Prostate gland (tissue), 2 donors: ENCODE results near the gene RRP12. TPM values are rescaled to one million over a fixed set of nuclear protein-coding genes. Genes with fewer than 3 reads are reported as not detected.

Experiments
- DNase-seq: peaks from one replicate; pipeline ENCODE4 v3.0.0-alpha.2; 2019; ENCODE audit warnings: low spot score
- H3K27ac ChIP-seq, 2 donors: fragments of 200-600 bp; sonication (generic); 2 replicates each; pipeline ENCODE4 v1.5.1; 2017 to 2019
- H3K27me3 ChIP-seq: fragments of 200-600 bp; sonication (generic); replicated peaks from 2 replicates; pipeline ENCODE4 v1.5.1; 2019; ENCODE audit not compliant: insufficient read depth
- H3K36me3 ChIP-seq, 2 donors: fragments of 200-600 bp; sonication (generic); 1 replicate in 1 of 2; 2 replicates in 1 of 2; pipeline versions ENCODE4 v1.5.1 to v1.8.1; 2017 to 2019
- H3K4me1 ChIP-seq: fragments of 200-600 bp; sonication (generic); replicated peaks from 2 replicates; pipeline ENCODE4 v1.5.1; 2019
- H3K4me3 ChIP-seq, 2 donors: fragments of 200-600 bp; sonication (generic); 2 replicates each; pipeline ENCODE4 v1.5.1; 2017 to 2019
- H3K9me3 ChIP-seq: fragments of 200-600 bp; sonication (generic); 2 replicates; pipeline ENCODE4 v1.5.1; 2017
- POLR2A ChIP-seq: fragments of 450-650 bp; IDR thresholded peaks from one replicate; pipeline ENCODE4 v1.6.1; 2016; ENCODE audit warnings: antibody characterized with exemption, mild to moderate bottlenecking
- POLR2AphosphoS5 ChIP-seq: sonication (generic); formaldehyde crosslinking; IDR thresholded peaks from one replicate; pipeline ENCODE4 v1.6.1; 2017; ENCODE audit warnings: antibody characterized with exemption
- WGBS: methylation state at CpG from one replicate; pipeline ENCODE4 v1.1.5; 2018; 5-methylcytosine and 5-hydroxymethylcytosine counted together
- intact Hi-C: fragments of 100-400 bp; cut with DNase I; formaldehyde crosslinking; loops from one replicate; pipeline ENCODE4 v1.14.2; 2022
- total RNA-seq, 2 donors: library from RNA; depleted of rRNA; stranded (reverse); fragments of >200 nt; gene quantifications; one replicate each; pipeline ENCODE4 v1.1.0, GENCODE V29; 2016
- TF ChIP-seq, protein P1 (sequence below), 4 experiments: fragments of 200-600 bp in 2 of 4; fragments of 450-650 bp in 2 of 4; sonication (generic) in 2 of 4; IDR thresholded peaks; 1 replicate in 3 of 4; 2 replicates in 1 of 4; pipeline ENCODE4 v1.5.1; 2016 to 2019; ENCODE audit warnings: antibody characterized with exemption in 4 of 4, mild to moderate bottlenecking in 2 of 4, moderate library complexity in 2 of 4

Gene RRP12
- total RNA-seq, 2 donors from 2014 or later = 14.9 to 38.6 TPM

DNA sequence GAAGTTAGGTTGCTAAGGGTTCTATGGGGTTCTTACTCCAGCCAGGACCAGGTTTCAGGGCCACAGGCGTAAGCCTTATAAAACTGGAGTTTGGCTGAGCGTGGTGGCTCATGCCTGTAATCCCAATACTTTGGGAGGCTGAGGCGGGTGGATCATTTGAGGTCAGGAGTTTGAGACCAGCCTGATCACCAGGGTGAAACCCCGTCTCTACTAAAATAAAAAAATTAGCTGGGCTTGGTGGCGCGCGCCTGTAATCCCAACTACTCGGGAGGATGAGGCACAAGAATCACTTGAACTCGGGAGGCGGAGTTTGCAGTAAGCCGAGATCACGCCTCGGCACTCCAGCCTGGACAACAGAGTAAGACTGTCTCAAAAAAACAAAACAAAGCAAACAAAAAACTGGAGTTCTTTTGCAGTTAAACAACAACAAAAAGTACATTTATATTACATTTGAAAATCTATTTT, 347 bp upstream of the RRP12 start:
- DNase-seq = no peak
- WGBS = 70% methylated on average over 13 of the region's 13 CpGs
- H3K4me3 ChIP-seq = peak overlapping the region; percentile 55 to 62
- H3K27ac ChIP-seq = peak overlapping the region; percentile 57 to 68
- intact Hi-C loops = no loop called here
- no peaks in the 10 kb centered on the region for H3K36me3 ChIP-seq
- no peaks in the 10 kb centered on the region for H3K27me3 ChIP-seq
- H3K9me3 ChIP-seq = no peaks in the 10 kb centered on the region
- no peaks in the 10 kb centered on the region for H3K4me1 ChIP-seq
- TF ChIP-seq POLR2AphosphoS5 = no peak
- TF ChIP-seq, protein P1, sequence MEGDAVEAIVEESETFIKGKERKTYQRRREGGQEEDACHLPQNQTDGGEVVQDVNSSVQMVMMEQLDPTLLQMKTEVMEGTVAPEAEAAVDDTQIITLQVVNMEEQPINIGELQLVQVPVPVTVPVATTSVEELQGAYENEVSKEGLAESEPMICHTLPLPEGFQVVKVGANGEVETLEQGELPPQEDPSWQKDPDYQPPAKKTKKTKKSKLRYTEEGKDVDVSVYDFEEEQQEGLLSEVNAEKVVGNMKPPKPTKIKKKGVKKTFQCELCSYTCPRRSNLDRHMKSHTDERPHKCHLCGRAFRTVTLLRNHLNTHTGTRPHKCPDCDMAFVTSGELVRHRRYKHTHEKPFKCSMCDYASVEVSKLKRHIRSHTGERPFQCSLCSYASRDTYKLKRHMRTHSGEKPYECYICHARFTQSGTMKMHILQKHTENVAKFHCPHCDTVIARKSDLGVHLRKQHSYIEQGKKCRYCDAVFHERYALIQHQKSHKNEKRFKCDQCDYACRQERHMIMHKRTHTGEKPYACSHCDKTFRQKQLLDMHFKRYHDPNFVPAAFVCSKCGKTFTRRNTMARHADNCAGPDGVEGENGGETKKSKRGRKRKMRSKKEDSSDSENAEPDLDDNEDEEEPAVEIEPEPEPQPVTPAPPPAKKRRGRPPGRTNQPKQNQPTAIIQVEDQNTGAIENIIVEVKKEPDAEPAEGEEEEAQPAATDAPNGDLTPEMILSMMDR (IDR thresholded peaks at IDR 0.05) = peak in 1 of 4 experiments; percentile 0
- no peak for TF ChIP-seq POLR2A

DNA sequence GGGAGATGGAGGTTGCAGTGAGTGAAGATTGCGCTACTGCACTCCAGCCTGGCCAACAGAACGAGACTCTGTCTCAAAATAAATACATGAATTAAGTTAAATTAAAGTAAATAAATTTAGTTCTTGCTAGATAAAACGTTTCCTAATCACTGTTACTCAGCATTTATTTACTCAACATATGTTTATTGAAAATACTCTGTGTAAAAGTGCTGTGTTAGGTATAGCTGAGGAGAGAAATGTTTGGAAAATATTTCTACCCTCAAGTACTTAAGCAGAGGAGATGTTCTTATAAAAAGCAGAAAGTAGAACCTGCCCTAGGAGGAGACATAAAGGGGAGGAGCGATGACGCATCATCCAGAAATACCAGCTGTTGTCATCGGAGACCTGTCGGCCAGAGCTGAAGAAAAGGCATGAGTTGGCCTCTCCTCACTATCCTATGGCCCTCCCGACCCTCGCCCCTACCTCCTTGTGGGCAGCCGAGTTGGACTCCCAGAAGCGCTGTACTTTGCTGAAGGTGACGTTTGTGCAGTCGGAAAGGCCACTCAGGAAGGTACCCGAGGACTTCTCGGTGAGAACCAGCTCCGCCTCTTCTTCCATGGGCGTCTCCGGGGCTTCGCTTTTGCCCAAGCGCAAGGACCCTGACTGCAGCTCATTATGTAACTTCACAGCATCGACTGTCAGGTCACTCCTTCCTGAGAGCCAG, 1.1 kb downstream of the RRP12 start:
- DNase-seq = peak; percentile 14
- H3K4me1 ChIP-seq = no peaks in the 10 kb centered on the region
- no peaks in the 10 kb centered on the region for H3K27me3 ChIP-seq
- peak overlapping the region; percentile 55 to 62 for H3K4me3 ChIP-seq
- WGBS = 32% methylated on average over 21 of the region's 21 CpGs
- TF ChIP-seq POLR2A = peak; percentile 31
- TF ChIP-seq, protein P1 (IDR thresholded peaks at IDR 0.05) = no peak
- no peaks in the 10 kb centered on the region for H3K9me3 ChIP-seq
- H3K27ac ChIP-seq = peak overlapping the region; percentile 57 to 68
- intact Hi-C loops = no loop called here
- H3K36me3 ChIP-seq = no peaks in the 10 kb centered on the region

DNA sequence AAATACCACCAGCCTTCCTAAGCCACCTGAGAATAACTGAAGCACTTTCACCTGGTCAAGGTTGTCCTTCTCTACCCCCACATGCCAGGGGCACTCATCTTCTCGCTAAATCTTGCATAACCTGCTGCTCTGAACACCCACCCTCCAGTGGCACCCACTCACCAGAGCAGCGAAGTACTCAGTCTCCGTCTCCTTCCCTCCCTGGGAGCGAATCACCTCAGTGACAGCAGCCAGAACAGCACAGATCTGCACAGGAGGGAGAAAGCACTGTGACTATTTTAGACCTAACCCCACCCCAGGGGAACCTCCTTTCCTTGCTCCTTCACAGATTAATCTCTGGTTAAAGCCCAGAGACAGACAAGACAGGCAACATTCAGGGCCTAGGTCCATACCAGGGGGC, 5.1 kb downstream of the RRP12 start:
- intact Hi-C loops = no loop called here
- WGBS = 94% methylated on average over 4 of the region's 4 CpGs
- no peak for DNase-seq
- no peak overlapping the region for H3K27ac ChIP-seq
- no peaks in the 10 kb centered on the region for H3K9me3 ChIP-seq
- TF ChIP-seq POLR2AphosphoS5 = no peak
- H3K27me3 ChIP-seq = no peaks in the 10 kb centered on the region
- H3K4me3 ChIP-seq = no peak overlapping the region
- H3K4me1 ChIP-seq = no peaks in the 10 kb centered on the region
- H3K36me3 ChIP-seq = no peaks in the 10 kb centered on the region

DNA sequence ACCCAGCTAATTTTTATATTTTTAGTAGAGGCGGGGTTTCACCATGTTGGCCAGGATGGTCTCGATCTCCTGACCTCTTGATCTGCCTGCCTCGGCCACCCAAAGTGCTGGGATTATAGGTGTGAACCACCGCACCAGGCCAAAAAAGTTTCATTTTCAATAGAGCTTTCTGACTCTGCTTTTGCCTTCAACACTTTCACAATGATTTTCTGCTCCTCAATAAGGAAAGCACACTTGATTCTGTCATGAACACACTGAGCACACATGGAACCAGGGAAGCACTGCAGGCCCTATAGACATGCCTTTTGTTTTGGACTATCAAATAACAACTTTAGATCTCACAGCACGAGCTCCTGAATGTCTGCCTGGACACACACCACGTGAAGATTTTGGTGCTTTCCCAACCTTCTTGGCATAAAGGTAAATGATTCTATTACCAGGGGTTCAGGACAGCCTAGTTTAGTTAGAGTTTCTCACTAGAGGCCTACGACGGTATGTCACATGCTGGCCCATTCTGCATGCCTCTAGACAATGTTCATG, 8.0 kb downstream of the RRP12 start:
- intact Hi-C loops = no loop called here
- no peak for DNase-seq
- 94% methylated on average over 8 of the region's 8 CpGs for WGBS
- H3K9me3 ChIP-seq = no peaks in the 10 kb centered on the region
- H3K4me3 ChIP-seq = no peak overlapping the region
- TF ChIP-seq POLR2AphosphoS5 (no peak), POLR2A (no peak)
- TF ChIP-seq, protein P1 (IDR thresholded peaks at IDR 0.05) = no peak
- no peaks in the 10 kb centered on the region for H3K4me1 ChIP-seq
- no peaks in the 10 kb centered on the region for H3K27me3 ChIP-seq
- H3K36me3 ChIP-seq = no peaks in the 10 kb centered on the region
- H3K27ac ChIP-seq = no peak overlapping the region

DNA sequence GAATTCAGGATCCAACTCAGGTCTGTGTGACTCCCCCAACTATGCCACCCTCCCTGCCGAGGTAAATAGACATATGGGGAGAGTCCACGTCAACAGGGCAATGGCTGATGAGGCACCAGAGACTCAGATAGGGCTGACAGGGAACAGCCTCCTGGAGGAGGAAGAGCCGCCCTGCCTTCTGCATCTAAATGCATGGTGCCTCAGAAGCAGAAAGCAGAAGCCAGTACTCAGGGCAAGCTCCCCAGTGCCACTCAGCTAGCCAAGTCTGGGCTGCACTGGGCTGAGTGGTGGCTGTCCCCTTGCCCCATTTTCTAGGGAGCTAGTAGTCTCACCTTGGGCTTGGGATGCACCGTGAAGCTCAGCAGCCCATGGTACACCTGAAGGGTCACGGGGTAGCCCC, 11.0 kb downstream of the RRP12 start:
- WGBS = 92% methylated on average over 5 of the region's 5 CpGs
- H3K4me1 ChIP-seq = no peaks in the 10 kb centered on the region
- H3K27me3 ChIP-seq = no peaks in the 10 kb centered on the region
- H3K4me3 ChIP-seq = no peak overlapping the region
- H3K36me3 ChIP-seq = no peaks in the 10 kb centered on the region
- no peaks in the 10 kb centered on the region for H3K9me3 ChIP-seq
- TF ChIP-seq, protein P1 (IDR thresholded peaks at IDR 0.05) = no peak
- no peak for TF ChIP-seq POLR2AphosphoS5
- TF ChIP-seq POLR2A = no peak
- intact Hi-C loops = no loop called here
- H3K27ac ChIP-seq = no peak overlapping the region
- no peak for DNase-seq
